Left hindlimb (tissue), 1 donor: ENCODE data around the gene CYTIP.
"Not testable (repeated sequence)": the region's sequence is repeated elsewhere in the genome, so short reads cannot be mapped to it uniquely, and the experiment has no call there.

Experiments used
- DNase-seq: peaks from one replicate; pipeline ENCODE4 v3.0.0-alpha.2; 2018

CYTIP gene

DNA sequence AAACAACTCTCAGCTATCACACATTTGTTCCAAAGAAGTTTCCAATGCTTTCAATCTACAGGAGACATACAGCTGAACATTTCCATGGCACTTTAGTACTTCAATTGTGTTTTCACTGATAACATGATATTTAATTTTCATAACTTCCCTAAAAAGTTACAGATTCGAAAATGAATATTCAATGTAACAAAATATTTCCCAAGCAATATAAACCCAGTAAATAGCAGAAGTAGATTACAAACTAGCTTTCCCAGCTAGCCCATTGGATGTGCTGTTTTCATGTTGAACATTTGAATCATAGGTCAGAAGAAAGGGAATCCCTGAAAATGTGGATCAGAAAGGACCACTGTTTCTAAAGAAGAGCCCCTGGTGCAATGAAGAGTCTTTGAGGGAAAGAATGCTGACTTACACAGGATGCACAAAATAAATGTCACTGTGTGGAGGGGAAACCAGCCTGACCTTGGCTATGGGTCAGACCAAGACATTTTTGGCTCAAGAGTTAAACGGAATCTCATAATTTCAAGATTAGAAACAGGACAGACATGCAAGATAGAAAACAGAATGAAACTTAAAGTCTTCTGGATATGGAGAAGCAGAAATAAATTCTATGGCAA is 22.5 kb downstream of the CYTIP start:
- no peak for DNase-seq

DNA sequence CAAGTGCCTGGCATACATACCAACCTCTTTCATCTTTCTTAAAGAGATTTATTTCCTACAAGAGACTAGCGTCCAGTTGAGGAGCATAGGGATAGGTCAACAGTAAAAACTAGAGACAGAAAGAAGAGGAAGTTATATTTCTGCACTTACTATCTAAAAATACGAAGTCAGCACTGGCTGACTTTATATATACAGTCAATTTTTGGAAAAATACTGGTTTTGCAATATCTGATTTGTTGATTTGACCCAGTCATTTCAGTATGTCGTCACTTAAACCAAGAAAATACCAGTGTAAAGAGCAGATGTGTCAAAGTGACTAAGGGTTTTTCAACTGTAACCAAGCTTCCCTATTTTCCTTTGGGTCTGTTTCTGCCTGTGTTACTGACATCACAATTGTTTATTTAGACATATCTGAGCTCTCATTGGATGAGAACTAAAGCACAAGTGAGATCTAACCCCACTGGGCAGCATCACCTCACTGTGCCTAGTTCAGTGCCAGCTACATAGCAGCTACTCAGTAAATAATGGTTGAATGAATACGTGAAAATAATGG is 23.0 kb downstream of the CYTIP start:
- no peak for DNase-seq

DNA sequence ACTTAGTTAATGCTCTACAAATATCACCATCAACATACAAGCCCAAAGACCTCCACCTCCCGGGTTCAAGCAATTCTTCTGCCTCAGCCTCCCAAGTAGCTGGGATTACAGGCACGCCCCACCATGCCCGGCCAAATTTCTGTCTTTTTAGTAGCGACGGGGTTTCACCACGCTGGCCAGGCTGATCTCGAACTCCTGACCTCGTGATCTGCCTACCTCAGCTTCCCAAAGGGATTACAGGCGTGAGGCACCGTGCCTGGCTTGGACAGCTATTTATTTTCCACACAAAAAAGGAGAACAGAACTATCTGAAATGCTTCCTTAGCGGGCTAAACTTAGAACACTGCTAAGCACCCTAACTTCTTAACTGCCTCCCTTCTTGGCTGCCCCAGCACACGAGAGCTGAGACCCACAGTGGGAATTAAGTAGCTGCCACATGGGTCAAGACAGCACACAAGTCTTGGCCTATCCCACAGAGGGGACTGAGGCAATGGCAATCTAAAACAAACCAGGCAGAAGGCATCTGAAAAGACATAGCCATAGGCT is 24.8 kb downstream of the CYTIP start:
- no peak for DNase-seq

DNA sequence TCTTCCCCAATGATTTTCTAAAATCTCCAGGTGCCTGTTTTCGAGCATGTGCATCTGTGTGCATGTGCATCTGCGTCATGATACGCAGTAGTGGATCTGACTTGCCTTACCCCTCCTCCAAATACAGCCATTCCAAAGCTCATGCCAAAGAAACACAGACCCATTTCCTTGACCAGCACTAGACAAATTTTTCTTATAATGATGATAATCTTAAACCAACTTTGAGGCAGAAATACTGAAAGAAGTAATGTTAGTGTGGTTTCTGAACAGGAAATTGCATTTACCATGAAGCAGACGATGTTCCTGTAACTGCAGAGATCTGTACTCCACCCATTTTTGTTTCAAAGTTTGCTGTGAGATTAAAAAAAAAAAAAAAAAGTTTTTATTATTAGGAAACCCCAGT is 25.6 kb downstream of the CYTIP start:
- no peak for DNase-seq

DNA sequence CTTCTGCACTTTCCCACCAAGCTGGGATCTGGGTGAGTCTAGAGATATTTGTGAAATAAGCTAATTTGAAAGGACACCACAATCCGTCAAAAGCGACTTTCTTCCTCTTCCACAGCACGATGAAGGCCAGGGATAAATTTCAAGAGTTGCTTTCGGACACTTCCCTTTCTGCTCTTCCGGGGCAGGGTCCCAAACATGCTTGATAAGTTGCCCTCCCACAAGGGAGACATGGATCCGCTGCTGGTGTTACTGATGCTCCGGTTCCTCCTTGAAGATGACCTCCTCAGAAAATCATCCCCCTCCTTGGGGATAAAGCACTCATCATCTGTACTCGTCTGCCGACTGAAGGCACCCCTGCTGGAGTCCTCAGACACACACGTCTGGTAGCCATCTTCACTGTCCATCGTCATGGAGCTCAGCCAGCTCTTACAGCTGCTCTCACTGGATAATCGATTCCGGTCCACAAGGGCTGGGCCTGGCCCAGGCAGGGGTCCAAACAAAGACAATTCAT is 28.2 kb downstream of the CYTIP start:
- DNase-seq = no peak

DNA sequence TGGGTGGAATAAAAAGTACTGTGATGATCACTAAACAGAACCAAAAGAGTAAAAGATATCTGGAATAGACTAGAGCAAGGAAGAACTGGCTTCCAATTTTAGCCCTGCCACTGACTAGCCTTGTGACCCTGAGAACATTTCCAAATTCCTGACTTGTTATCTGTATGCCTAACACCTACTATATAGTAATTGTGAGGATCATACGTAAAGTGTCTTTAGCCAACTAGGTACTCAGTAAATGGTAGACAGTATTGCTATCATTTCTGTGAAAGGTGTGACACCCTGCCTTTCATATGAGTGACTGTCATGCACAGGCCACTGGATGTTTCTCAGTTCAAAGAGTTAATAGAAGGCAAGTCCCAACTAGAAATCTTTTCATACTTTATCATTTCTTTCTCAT is 29.8 kb downstream of the CYTIP start:
- DNase-seq = no peak

DNA sequence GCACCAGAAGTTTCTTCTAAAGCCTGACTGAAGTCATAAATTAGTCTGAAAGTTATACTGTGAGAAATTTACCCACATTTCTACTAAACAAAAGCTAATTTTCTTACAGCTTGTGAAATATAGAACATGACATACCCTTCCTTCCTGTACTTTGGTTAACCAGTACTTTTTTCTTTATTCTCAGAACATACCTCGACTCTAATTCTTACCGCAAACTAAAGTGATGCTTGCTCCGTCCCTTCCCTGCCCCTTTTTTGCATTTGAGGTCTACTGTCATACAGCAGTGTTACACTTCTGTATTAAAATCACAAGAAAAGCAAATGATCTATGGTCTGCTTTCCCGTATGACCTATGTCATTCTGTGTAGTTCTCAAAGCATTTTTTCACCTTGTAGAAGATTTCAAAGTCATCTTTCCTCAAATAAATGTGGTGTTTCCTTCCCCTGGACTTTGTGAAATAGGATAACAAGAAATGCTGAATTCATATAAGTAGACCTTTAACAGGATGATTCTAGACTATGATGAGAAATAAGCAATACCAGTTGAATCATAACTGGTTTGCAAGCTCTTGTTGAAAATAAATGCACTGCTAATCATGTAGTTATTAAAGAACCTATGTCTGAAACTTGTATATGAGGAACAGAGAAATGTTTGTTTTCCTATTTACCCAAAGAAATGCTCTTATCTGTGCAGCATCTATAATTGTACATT is 30.4 kb downstream of the CYTIP start:
- DNase-seq = no peak

DNA sequence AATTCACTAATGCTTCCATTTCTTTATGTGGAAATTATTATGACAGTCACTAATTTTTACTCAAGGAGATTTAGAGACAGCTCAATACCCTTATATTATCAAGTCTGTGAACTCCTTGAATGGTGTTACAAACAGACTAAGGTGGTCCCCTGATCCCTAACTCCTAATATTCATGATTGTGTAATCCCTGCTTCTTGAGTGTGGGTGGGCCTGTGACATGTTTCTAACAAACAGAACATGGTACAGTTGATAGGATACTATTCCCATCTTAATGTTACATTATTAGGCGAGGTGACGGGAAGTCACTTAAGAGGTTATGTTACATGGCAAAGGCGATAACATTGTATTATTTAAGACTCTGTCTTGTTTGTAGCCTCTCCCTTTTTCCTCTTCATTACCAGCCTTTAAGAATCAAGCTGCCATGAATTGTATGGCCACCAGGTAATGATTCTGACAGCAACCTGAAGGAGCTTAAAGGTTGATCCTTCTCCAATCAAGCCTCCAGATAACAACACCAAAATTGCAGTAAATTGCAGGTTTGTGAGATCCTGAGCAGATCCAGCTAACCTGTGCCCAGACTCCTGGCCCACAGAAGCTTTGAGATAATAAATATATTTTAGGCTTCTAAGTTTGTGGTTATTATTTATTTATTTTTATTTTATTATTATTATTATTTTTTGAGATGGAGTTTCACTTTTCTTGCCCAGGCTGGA is 32.1 kb downstream of the CYTIP start:
- DNase-seq = no peak

DNA sequence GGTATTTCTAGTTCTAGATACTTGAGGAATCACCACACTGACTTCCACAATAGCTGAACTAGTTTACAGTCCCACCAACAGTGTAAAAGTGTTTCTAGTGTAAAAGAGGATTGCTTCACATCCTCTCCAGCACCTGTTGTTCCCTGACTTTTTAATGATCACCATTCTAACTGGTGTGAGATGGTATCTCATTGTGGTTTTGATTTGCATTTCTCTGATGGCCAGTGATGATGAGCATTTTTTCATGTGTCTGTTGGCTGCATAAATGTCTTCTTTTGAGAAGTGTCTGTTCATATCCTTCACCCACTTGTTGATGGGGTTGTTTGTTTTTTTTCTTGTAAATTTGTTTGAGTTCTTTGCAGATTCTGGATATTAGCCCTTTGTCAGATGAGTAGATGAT is 38.5 kb downstream of the CYTIP start:
- not testable (repeated sequence) for DNase-seq

DNA sequence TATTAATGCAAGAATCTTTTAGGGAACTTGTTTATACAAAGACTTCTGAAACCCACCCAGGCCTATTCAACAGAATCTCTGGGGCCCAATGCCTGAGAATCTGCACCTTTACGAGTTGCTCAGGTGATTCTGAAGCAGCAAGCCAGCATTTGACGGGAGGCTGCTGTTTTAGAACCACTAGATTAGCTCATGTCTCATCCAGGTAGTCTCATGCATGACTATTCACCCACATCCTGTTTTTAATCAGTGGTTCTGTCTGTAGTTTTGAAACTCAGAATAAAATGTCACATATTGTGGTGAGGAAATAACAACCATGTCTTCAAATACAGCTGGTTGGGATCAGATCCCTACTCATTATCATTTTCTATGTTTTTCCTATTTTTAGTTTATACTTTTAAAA is 39.5 kb downstream of the CYTIP start:
- DNase-seq = no peak

DNA sequence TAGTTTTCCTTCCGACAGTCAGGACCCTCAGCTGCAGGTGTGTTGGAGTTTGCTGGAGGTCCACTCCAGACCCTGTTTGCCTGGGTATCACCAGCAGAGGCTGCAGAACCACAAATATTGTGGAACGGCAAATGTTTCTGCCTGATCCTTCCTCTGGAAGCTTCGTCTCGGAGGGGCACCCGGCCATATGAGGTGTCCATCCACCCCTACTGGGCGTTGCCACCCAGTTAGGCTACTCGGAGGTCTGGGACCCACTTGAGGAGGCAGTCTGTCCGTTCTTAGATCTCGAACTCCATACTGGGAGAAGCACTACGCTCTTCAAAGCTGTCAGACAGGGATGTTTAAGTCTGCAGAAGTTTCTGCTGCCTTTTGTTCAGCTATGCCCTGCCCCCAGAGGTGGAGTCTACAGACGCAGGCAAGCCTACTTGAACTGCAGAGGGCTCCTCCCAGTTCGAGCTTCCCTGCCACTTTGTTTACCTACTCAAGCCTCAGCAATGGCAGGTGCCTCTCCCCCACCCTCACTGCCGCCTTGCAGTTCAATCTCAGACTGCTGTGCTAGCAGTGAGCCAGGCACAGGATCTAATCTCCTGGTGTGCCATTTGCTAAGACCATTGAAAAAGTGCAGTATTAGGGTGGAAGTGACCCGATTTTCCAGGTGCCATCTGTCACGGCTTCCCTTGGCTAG is 40.9 kb downstream of the CYTIP start:
- DNase-seq = not testable (repeated sequence)

DNA sequence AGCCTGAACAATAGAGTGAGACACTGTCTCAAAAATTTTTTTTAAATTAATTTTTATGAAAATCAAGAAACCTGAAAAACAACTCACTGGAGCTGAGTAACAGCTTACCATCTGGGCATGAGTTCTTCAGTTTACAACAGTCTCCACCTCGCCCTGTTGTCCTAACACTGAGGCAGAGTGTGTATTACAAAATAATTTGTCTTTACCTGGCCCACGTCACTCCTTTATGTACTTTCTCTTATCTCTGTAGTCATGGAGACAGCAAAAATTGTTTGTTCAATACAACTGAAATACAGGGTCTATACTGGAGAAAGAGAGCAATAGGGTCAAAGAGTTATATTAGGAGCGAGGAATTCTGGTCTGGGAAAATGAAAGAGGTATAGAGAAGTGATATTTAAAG is 48.1 kb downstream of the CYTIP start:
- no peak for DNase-seq

DNA sequence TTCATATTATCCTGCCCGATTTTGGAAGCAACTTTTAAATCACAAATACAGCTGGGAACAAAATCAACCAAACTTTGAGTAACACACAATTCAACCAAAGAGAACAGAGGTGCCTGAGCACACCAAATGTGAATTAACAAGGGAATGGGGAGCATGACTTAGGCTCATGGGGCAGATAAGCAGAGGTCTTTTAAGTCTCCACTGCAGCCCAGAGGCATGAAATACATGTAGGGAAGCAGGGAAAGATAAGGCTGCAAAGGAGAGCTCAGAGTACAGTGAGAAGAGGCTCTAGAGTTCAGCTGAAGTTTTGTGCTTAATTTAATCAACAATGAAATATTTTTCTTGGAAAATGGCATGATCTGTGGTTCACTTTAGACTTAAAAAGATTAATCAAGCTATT is 49.0 kb downstream of the CYTIP start:
- no peak for DNase-seq

DNA sequence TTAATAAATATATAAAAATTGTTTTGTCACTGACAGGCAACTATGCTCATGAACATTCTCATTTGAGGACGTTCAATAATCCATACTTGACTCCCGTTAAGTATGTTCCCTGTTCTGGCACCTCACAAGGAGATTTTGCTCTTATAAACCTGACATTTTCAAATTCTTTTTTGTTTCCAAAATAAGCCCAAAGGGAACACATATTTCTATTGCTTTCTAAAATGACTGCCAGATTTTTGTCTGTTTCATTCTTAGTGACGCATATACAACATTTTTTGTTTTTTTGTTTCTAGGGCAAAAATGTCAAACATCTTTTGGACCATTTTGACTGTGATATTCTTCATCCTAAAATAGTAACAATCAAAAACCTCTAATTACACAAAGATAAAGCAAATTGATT is 50.5 kb downstream of the CYTIP start:
- DNase-seq = no peak

DNA sequence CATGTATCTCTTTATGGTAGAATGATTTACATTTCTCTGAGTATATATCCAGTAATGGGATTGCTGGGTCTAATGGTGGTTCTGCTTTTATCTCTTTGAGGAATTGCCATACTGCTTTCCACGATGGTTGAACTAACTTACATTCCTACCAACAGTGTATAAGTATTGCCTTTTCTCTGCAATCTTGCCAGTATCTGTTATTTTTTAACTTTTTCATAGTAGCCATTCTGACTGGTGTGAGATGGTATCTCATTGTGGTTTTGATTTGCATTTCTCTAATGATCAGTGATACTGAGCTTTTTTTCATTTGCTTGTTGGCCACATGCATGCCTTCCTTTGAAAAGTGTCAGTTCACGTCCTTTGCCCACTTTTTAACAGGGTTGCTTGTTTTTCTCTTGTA is 55.1 kb downstream of the CYTIP start:
- DNase-seq = no peak

DNA sequence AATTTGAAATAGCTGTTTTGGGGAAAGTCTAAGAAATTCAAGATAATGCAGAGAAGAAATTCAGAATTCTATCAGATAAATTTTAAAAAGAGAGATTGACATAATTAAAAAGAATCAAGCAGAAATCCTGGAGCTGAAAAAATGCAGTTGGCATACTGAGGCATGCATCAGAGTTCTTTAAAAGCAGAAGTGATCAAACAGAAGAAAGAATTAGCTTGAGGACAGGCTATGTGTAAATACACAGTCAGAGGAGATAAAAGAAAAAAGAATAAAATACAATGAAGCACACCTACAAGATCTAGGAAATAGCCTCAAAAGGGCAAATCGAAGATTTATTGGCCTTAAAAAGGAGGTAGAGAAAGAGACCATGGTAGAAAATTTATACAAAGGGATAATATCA is 57.1 kb downstream of the CYTIP start:
- DNase-seq = no peak

DNA sequence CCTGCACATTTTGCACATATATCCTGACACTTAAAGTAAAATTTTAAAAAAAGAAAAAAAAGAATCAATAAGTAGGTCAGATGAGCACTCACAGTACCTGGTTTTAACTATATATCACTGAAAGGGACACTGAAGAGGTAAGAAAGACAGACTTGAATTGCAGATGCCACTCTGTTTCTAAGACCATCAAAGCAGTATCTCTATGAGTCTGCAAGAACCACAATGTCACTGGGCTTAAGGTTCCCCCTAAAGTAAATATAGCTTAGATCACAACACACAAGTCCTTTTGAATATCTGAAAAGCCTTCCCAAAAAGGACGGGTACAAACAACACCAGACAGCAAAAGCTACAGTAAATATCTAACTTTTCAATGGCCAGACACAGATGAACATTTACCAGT is 57.6 kb downstream of the CYTIP start:
- no peak for DNase-seq

DNA sequence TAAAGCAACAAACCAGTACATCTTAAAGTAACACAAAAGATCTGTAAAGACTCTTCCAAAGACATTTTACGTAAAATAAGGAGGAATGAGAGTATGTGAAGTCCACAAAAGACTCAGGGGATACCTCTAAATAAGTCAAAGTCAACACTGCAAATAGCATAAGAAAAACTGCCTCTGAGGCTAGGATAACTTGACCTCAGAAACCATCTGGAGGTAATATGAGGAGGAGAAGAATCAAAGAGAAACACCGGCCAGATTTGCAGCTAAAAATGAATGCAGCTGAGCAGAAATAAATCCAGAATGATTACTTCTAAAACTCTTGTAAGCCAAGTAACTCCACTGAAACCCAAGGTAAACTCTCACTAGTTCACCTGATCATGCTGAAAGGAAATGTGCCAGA is 66.0 kb downstream of the CYTIP start:
- no peak for DNase-seq

DNA sequence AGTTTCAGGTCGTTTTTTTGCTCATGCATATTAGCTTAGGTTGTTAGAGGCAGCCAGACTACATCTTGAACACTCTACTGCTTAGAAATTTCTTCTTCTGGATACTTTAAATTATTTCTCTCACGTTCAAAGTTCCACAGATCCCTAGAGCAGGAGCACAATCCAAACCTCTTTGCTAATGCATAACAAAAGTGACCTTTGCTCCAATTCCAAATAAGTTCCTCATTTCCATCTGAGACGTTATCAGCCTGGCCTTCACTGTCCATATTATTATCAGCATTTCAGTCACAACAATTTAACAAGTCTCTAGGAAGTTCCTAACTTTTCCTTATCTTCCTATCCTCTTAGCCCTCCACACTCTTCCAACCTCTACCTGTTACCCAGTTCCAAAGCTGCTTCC is 67.8 kb downstream of the CYTIP start:
- no peak for DNase-seq

DNA sequence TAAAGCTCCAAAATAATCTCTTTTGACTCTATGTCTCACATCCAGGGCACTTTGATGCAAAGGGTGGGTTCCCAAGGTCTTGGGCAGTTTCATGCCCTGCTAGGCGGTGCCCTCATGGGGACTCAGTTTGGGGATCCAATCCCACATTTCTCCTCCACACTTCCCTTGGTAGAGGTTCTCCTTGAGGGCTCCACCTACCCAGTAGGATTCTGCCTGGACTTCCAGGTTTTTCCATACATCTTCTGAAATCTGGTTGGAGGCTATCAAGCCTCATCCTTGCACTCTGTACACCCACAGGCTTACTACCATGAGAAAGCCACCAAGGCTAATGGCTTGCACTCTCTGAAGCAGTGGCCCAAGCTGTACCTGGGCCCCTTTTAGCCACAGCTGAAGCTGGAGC is 68.5 kb downstream of the CYTIP start:
- DNase-seq = no peak

DNA sequence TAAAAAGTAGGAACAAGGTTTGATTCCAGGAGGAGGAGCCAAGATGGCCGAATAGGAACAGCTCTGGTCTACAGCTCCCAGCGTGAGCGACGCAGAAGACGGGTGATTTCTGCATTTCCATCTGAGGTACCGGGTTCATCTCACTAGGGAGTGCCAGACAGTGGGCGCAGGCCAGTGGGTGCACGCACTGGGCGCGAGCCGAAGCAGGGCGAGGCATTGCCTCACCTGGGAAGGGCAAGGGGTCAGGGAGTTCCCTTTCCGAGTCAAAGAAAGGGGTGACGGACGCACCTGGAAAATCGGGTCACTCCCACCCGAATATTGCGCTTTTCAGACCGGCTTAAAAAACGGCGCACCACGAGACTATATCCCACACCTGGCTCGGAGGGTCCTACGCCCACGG is 75.4 kb downstream of the CYTIP start:
- DNase-seq = not testable (repeated sequence)

DNA sequence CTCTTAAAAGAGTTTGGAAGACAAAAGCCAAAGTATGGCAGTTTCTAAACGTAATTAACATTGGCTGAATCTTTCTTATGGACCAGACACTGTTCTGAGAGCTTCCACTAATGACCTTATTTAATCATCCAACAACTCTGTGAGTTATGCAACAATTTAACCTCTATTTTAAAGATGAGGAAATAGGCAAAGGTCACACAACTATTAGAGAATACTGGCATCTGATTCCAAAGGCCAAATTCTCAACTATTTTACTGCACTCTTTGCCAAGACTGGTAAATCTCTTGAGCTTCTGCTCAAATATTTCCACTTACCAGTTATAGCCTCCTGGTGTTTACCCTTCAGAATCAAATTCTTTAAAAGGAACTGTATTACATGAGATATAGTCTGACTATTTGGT is 76.2 kb downstream of the CYTIP start:
- no peak for DNase-seq
